NCI-H1092 treated with DMSO at 0.1 percent for 48 hours (cell line): ENCODE data around the gene CNNM1.

Experiments used
- DNase-seq: peaks from one replicate; lab custom pipeline; 2025; lab: John Stamatoyannopoulos, UW

Gene CNNM1

DNA sequence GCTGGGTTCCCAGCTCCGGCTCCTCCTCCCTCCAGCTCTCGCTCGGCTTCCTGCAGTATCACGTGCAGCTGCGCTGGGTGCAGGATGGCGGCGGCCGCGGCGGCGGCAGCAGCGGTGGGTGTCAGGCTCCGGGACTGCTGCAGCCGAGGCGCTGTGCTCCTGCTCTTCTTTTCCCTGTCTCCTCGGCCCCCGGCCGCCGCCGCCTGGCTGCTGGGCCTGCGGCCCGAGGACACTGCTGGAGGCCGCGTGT lies at the start of gene CNNM1:
CNNM1 (plus strand) TSS at position 53 of the 250 bp plus-strand sequence; CDS start at position 85, 32 bp downstream.
- DNase-seq, result peak; percentile 38

DNA sequence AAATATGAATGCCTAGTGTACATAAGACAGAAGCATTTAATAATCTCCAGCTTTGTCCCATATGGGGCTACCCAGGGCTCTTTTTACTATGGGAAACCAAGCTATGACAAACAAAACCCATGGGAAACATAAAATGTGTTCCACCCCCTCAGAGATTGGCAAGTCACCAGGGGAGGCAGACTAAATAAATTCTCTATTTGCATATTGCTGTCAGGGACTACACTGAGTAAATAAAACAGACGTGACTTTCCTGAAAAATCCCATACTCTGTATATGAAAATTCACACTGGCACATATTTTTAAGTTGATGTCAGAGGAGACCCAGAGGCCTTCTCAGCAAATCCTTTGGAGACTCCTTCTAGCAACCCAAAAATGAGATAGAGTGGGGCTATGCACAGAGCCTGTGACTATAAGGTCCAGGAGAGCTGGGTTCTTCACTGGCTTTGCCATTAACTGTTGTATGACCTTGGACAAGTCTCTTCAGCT lies 49.5 kb upstream of the CNNM1 start:
- no peak for DNase-seq

DNA sequence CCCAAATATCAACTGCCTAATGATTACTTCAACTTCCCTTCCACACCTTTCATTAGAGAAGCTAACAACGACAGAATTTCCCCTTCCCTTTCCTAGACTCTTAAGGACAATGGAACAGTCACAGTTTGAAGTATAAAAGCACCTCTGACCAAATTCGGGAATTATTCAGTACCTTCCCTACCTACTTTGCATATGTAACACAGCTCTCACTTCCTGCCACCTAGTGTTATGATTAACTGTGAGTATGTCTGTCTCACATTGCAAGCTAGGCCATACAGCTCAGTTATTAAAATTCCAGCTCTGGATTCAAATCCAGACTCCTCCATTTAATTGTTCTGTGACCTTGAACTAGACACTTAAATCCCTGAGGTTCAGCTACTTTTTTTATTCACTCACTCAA lies 48.7 kb upstream of the CNNM1 start:
- no peak for DNase-seq

- DNase-seq, result no peak
These were observed 43.3 kb upstream of the CNNM1 start for GRCh38 chr10:99285881-99286280.

DNA sequence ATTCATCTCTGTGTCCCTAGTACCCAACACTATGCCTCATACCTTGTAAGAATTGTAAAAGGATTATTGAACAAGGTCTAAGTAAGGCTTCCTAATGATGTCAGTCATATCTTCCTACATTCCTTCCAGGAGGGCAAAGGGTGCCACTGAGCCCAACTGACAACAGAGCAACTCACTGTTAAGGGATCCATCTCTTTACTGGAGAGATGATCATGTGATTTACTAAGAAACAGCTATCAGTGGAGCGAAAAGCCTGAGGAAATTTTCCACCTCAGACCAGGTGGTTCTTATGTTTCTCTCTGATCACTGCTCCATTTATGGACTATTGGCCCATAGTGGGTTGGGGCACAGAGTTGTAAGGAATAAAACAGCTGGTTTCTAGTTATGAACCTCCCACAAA lies 38.9 kb upstream of the CNNM1 start:
- no peak for DNase-seq

- no peak for DNase-seq
These were observed 37.0 kb upstream of the CNNM1 start for GRCh38 chr10:99292159-99292558.

DNA sequence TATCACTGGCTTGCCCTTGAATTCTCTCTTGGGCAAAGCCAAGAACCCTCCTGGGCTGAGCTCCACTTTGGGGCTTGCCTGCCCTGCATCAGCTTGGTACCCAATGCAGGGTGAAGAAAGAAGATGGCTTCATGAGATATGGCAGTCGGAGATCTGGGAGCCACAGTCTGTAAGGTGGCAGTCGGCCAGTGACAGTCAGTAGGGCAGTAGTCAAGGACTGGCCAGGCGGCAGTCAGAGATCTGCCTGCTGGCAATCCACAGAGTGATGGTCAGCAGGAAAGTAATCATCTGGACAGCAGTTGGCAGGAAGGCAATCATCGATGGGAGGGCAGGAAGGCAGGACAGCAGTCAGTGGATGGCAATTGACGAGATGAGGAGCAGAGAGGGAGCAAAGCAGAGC lies 32.6 kb upstream of the CNNM1 start:
- DNase-seq, result no peak

- DNase-seq, result no peak
These were observed 32.1 kb upstream of the CNNM1 start for GRCh38 chr10:99297033-99297432.

DNA sequence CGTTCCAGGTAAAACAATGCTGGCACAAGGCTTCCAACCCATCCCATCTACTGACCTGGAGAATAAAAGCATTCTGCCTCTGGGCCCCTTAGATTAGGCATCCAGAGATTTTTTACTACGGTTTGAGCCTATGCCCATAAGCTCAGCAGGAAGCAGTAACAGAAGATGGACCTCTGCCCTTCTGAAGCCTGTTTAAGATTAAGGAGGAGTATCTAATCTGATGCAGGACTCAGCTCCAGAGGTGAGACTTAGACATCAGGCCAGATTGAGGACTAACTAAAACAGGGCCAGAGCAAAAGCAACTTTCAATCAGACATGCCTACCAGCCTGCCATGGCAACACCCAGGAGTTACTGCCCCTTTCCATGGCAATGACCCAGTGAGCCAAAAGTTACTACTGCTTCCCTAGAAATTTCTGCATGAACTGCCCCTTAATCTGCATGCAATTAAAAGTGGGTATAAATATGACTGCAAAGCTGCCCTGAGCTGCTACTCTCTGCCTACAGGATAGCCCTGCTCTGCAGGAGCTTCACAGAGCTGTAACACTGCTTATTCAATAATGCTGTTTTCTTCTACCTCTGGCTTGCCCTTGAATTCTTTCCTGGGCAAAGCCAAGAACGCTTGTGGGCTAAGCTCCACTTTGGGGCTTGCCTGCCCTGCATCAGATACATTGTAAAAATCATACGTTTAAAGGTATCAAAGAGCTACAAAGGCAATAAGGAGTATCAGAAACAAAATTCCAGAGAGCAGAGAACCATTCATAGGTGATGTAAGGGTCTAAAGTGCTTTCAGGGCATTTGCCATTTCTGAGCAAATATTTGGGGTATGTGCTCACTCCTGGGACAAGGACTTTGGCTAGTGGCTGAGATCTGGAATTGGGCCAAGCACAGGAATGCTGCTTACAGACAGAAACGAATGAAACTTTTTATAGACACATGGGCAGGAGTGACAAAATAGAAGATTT lies 25.0 kb upstream of the CNNM1 start:
- DNase-seq, result peak; percentile 19

- no peak for DNase-seq
These were observed 24.3 kb upstream of the CNNM1 start for GRCh38 chr10:99304862-99305229.

DNA sequence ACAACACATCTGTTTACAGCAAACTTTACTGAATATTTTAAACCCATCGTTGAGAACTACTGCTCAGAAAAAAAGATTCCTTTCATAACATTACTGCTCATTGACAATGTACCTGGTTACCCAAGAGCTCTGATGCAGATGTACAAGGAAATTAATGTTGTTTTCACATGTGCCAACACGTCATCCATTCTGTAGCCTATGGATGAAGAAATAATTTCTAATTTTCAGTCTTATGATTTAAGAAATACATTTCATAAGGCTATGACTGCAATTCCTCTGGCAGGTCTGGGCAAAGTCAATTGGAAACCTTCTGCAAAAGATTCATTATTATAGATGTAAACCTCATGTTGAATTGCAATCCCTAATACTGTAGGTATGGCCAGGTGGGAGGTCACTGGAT lies 16.7 kb upstream of the CNNM1 start:
- DNase-seq, result no peak

GRCh38 chr10:99315853-99316252 lies 13.3 kb upstream of the CNNM1 start:
- DNase-seq, result no peak

DNA sequence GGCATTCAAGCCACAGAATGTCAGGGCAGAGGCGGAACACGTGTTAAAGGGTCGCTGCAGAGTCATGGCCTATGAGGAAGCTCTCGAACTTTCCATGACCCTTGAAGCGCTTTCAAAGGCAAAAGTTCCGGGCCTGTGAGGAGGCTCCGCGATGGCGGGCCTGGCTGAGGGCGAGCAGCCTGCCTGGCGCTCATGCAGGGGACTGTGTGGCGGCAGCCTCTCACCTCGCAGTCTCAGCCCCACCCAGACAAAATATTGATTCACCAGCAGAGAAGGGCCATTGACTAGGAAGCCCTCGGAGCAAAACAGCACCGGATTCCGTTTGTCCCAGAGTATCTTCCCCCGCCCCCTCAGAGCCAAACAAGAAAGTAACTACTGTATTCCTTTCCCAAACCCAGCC lies 12.8 kb upstream of the CNNM1 start:
- no peak for DNase-seq

GRCh38 chr10:99318048-99318447 lies 11.1 kb upstream of the CNNM1 start:
- no peak for DNase-seq

- no peak for DNase-seq
These were observed 10.7 kb upstream of the CNNM1 start for GRCh38 chr10:99318475-99318874.

- DNase-seq, result no peak
These were observed 3.9 kb upstream of the CNNM1 start for GRCh38 chr10:99325281-99325680.

DNA sequence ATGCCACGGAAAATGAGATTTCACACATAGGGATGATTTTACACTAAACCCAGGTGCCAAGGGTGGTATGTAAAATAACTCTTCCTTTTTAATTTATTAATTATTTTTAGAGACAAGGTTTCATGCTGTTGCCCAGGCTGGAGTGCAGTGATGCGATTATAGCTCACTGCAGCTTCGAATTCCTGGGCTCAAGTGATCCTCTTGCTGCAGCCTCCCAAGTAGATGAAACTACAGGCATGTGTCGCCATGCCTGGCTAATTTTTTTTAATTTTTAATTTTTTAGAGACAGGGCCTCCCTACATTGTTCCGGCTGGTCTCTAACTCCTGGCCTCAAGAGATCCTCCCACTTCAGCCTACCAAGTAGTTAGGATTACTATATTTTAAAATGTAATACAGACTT lies 2.3 kb upstream of the CNNM1 start:
- no peak for DNase-seq

DNA sequence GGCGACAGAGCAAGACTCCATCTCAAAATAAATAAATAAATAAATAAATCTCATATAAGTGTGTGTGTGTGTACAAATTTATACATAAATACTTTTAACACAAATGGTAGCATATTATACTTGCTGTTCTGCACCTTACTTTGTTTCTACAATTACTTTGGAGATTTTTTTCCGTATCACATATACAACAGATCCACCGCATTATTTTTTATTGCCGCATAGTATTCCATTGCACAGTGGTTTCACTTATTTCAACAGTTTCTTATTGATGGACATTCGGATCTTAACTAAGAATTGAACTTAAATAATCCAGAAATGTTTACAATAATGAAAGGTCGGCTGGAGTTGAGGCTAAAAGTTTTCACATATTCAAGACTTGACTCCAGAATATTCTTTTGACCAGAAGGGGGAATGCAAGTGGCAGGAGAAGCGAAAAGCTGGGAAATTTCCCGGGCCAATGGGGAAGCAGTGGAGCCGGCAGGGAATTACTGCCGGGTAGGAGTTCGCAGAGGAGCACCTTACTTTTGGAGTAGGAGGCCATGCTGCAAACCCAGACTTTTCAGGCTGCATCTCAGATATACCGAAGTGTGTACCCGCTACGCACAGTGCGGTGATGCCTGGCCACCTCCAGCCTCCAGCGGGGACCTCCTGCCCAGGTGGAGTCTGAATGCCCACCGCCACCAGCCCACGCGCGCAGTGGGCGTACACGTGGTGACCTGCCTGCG lies 415 bp upstream of the CNNM1 start:
- DNase-seq, result no peak

DNA sequence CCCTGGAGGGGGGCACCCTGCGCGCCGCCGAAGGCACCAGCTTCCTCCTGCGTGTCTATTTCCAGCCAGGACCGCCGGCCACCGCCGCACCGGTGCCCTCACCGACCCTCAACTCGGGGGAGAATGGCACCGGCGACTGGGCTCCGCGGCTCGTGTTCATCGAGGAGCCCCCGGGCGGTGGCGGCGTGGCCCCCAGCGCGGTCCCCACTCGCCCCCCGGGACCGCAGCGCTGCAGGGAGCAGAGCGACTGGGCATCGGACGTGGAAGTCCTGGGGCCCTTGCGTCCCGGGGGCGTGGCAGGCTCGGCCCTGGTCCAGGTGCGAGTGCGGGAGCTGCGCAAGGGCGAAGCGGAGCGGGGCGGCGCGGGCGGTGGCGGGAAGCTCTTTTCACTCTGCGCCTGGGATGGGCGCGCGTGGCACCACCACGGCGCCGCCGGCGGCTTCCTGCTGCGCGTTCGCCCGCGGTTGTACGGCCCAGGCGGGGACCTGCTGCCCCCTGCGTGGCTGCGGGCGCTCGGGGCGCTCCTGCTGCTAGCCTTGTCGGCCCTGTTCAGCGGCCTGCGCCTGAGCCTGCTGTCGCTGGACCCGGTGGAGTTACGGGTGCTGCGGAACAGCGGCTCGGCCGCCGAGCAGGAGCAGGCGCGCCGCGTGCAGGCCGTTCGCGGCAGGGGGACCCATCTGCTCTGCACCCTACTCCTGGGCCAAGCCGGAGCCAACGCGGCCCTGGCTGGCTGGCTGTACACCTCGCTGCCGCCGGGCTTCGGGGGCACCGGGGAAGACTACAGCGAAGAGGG lies 594 bp downstream of the CNNM1 start:
- DNase-seq, result peak; percentile 49

GRCh38 chr10:99330347-99330924 lies 1.3 kb downstream of the CNNM1 start:
- DNase-seq, result peak; percentile 49

- no peak for DNase-seq
These were observed 2.1 kb downstream of the CNNM1 start for GRCh38 chr10:99331207-99331803.

GRCh38 chr10:99337311-99337811 lies 8.2 kb downstream of the CNNM1 start:
- no peak for DNase-seq
